Gastrocnemius medialis (tissue), 4 donors: ENCODE data around the gene ZEB1. TPM values are rescaled to one million over a fixed set of nuclear protein-coding genes. Genes with fewer than 3 reads are reported as not detected.

ENCODE experiments used
- ATAC-seq, 2 donors: fragments of 150-250 bp; one replicate each; pipeline ENCODE4 v1.9.1; 2016
- DNase-seq, 2 donors: peaks; one replicate each; pipeline ENCODE4 v3.0.0-alpha.2; 2019
- H3K27ac ChIP-seq, 4 donors: fragments of 200-600 bp; sonication (generic); 1 replicate in 1 of 4; 2 replicates in 3 of 4; pipeline ENCODE4 v1.5.1; 2016 to 2018; ENCODE audit warnings: mild to moderate bottlenecking in 2 of 4, moderate library complexity in 1 of 4
- H3K27me3 ChIP-seq, 3 donors: fragments of 200-600 bp; sonication (generic) in 2 of 3; 1 replicate in 1 of 3; 2 replicates in 2 of 3; pipeline versions ENCODE4 v1.5.1 to v1.6.0; 2016 to 2019; ENCODE audit warnings: mild to moderate bottlenecking in 1 of 3, moderate library complexity in 1 of 3
- H3K36me3 ChIP-seq, 2 donors: fragments of 200-600 bp; sonication (generic) in 1 of 2; one replicate each; pipeline ENCODE4 v1.5.1; 2017 to 2018
- H3K4me1 ChIP-seq, 2 donors: fragments of 200-600 bp; sonication (generic) in 1 of 2; one replicate each; pipeline ENCODE4 v1.5.1; 2016 to 2017; ENCODE audit warnings: mild to moderate bottlenecking in 2 of 2
- H3K4me3 ChIP-seq, 4 donors: fragments of 200-600 bp; sonication (generic) in 3 of 4; 1 replicate in 1 of 4; 2 replicates in 3 of 4; pipeline ENCODE4 v1.5.1; 2016 to 2019; ENCODE audit warnings: mild to moderate bottlenecking in 2 of 4
- H3K9me3 ChIP-seq, 3 donors: fragments of 200-600 bp; sonication (generic) in 2 of 3; 1 replicate in 1 of 3; 2 replicates in 2 of 3; pipeline ENCODE4 v1.5.1; 2016 to 2019
- POLR2A ChIP-seq, 2 donors: fragments of 450-650 bp; IDR thresholded peaks; one replicate each; pipeline ENCODE4 v1.6.1; 2017; ENCODE audit warnings: antibody characterized with exemption in 2 of 2, mild to moderate bottlenecking in 2 of 2, moderate library complexity in 2 of 2
- in situ Hi-C, 4 donors: fragments of 200-750 bp; cut with MboI; loops; one replicate each; pipeline versions ENCODE4 v1.15.0 to v1.8.0; 2017; ENCODE audit warnings: low sequenced_read_pairs in 4 of 4
- intact Hi-C: fragments of 100-400 bp; cut with DNase I; formaldehyde crosslinking; loops from one replicate; pipeline ENCODE4 v1.15.1; 2023; ENCODE audit warnings: low total_unique reads
- total RNA-seq, 4 donors: library from RNA; depleted of rRNA; stranded (reverse); fragments of >200 nt; gene quantifications; one replicate each; pipeline versions ENCODE4 v1.1.0 to v1.2.3, GENCODE V29; 2016
- TF ChIP-seq, protein P1 (sequence below), 5 experiments: fragments of 450-650 bp in 3 of 5; fragments of 200-600 bp in 2 of 5; sonication (generic) in 2 of 5; IDR thresholded peaks in 4 of 5; conservative IDR thresholded peaks in 1 of 5; 1 replicate in 4 of 5; 2 replicates in 1 of 5; pipeline ENCODE4 v1.5.1; 2016 to 2019; ENCODE audit warnings: antibody characterized with exemption in 5 of 5, mild to moderate bottlenecking in 3 of 5, moderate library complexity in 3 of 5

ZEB1 gene
- total RNA-seq, 4 donors from 2014 or later, result 67.4 to 175 (median 137) TPM

DNA sequence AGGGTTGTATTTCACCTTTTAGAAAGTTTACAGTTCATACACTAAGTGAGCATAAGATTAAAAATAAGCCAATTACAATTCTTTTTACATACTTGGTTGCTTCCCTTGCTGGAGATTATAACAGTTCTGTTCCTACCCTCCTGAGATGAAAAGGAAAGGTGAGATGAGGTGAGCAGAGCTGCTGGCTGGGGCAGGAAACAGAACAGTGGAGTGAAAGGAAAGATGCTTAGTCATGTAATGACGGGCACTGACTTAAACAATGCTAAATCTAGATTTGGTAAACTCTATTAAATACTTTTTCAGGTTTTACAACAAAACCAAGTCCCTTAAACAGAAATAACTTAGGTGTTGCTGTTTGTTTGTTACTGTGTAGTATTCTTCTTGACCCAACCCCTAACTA, 19.9 kb upstream of the ZEB1 start:
- Histone ChIP-seq H3K36me3 (no peaks in the 10 kb centered on the region), H3K4me3 (no peak overlapping the region), H3K4me1 (peaks cover 0 to 6% of the 10 kb centered on the region in 2 donors), H3K9me3 (no peaks in the 10 kb centered on the region), H3K27me3 (no peaks in the 10 kb centered on the region), H3K27ac (peak overlapping the region in 1 of 4 donors; percentile 19)
- TF ChIP-seq POLR2A (IDR thresholded peaks at IDR 0.05), result no peak
- TF ChIP-seq, protein P1, sequence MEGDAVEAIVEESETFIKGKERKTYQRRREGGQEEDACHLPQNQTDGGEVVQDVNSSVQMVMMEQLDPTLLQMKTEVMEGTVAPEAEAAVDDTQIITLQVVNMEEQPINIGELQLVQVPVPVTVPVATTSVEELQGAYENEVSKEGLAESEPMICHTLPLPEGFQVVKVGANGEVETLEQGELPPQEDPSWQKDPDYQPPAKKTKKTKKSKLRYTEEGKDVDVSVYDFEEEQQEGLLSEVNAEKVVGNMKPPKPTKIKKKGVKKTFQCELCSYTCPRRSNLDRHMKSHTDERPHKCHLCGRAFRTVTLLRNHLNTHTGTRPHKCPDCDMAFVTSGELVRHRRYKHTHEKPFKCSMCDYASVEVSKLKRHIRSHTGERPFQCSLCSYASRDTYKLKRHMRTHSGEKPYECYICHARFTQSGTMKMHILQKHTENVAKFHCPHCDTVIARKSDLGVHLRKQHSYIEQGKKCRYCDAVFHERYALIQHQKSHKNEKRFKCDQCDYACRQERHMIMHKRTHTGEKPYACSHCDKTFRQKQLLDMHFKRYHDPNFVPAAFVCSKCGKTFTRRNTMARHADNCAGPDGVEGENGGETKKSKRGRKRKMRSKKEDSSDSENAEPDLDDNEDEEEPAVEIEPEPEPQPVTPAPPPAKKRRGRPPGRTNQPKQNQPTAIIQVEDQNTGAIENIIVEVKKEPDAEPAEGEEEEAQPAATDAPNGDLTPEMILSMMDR (IDR thresholded peaks at IDR 0.05 in 4 of 5, conservative IDR thresholded peaks at IDR 0.05 in 1 of 5), result no peak
- DNase-seq, result no peak
- in situ Hi-C loops (no loop called here), intact Hi-C loops (no loop called here)
- no peak for ATAC-seq

DNA sequence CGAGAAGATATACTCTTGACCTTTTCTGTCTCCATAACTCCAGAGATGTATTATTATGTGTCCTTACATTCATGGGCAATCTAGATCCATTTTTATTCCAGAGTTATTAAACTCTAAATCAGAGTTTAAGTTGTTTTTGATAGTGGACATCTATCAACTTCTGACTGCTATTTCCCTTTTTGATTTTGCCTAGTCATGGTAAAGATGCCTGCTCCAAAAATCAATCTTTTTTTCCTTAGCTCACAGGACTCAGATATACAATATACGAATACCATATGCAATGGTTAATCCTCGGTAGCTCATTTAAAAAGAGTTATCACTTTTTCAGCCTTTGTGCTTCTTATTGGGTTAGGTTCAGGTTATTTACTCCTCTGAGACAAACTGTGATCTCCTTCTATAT, 15.8 kb upstream of the ZEB1 start:
- H3K9me3 ChIP-seq, result no peaks in the 10 kb centered on the region
- H3K27ac ChIP-seq, result no peak overlapping the region
- in situ Hi-C loops, result loop anchor here in 3 of 4 donors (25.0 kb wide), 3 partner anchors 266 to 516 kb away; partner anchors contain the start of gene ZNF438 (in 1 of the 3)
- no peaks in the 10 kb centered on the region for H3K27me3 ChIP-seq
- intact Hi-C loops, result no loop called here
- DNase-seq (no peak), ATAC-seq (no peak)
- TF ChIP-seq POLR2A (IDR thresholded peaks at IDR 0.05), result no peak
- TF ChIP-seq, protein P1 (IDR thresholded peaks at IDR 0.05 in 4 of 5, conservative IDR thresholded peaks at IDR 0.05 in 1 of 5), result no peak
- H3K4me3 ChIP-seq, result no peak overlapping the region
- H3K36me3 ChIP-seq, result no peaks in the 10 kb centered on the region
- H3K4me1 ChIP-seq, result peaks cover 0 to 6% of the 10 kb centered on the region in 2 donors

DNA sequence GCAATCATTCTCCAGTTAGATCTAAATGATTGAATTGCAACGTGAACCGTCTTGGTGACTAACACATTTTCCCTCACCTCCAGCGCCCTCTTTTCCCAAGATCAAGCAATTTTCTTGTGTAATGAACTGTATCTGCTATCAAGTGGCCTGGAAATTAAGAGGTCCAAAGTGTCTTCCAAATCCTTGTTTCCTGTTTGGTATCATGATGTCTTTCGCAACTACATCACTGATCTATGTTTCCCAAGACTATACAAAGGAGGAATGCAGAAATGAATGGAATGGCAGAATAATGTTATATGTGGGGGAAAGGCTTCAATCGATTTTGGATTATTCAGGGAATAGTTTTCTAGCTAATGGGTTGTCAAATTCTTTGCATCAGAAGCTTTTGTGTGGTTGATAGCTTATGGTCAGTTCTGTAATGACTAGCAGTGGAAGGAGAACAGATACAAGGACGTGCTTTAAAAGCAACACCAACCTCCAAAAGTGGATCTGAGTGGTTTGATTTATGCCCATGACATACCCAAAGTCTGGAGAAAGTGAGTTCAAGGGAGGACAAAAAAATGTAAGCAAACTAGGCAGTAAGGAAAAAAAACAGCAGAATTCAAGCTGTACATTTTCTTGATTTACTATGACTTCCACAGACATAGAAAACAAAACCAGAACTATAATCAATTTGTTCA, 14.6 kb upstream of the ZEB1 start:
- Histone ChIP-seq H3K4me1 (peaks cover 0 to under 1% of the 10 kb centered on the region in 2 donors), H3K27ac (no peak overlapping the region), H3K27me3 (no peaks in the 10 kb centered on the region), H3K4me3 (no peak overlapping the region), H3K36me3 (no peaks in the 10 kb centered on the region), H3K9me3 (no peaks in the 10 kb centered on the region)
- no peak for ATAC-seq
- intact Hi-C loops (no loop called here), in situ Hi-C loops (loop anchor here in 3 of 4 donors (25.0 kb wide), 3 partner anchors 267 to 517 kb away; partner anchors contain the start of gene ZNF438 (in 1 of the 3))
- DNase-seq, result no peak
- TF ChIP-seq POLR2A (IDR thresholded peaks at IDR 0.05), result no peak
- TF ChIP-seq, protein P1 (IDR thresholded peaks at IDR 0.05 in 4 of 5, conservative IDR thresholded peaks at IDR 0.05 in 1 of 5), result no peak

DNA sequence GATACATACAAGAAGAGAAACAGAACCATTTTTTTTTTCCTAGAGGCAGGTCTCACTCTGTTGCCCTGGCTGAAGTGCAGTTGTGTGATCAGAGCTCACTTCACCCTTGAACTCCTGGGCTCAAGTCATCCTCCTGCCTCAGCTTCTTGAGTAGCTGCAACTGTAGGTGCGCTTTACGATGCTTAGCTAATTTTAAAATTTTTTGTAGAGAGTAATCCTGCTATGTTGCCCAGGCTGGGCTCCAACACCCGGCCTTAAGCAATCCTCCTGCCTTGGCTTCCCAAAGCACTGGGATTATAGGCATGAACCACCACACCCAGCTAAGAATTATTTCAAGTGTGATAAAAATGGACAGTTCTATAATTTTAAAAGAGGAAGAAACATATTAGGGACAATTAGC, 5.6 kb upstream of the ZEB1 start:
- Histone ChIP-seq H3K36me3 (no peaks in the 10 kb centered on the region), H3K9me3 (no peaks in the 10 kb centered on the region), H3K4me3 (no peak overlapping the region), H3K27me3 (no peaks in the 10 kb centered on the region), H3K4me1 (peaks cover 0 to 21% of the 10 kb centered on the region in 2 donors), H3K27ac (no peak overlapping the region)
- DNase-seq, result no peak
- no peak for TF ChIP-seq POLR2A (IDR thresholded peaks at IDR 0.05)
- TF ChIP-seq, protein P1 (IDR thresholded peaks at IDR 0.05 in 4 of 5, conservative IDR thresholded peaks at IDR 0.05 in 1 of 5), result no peak
- ATAC-seq, result no peak
- in situ Hi-C loops, result loop anchor here (10.0 to 25.0 kb wide), 4 partner anchors 276 to 529 kb away; partner anchors contain the start of gene ZNF438 (in 1 of the 4)
- intact Hi-C loops, result no loop called here
